Neural cell (in vitro differentiated cells): Measurements from ENCODE around the gene NEDD4L. TPM values are rescaled to one million over a fixed set of nuclear protein-coding genes. Genes with fewer than 3 reads are reported as not detected.
A peak's percentile ranks its signal among the peaks of the same experiment; 100 is the strongest.

Experiments
- H2AFZ ChIP-seq: fragments of 200-600, 300-800 bp; sonication (generic), shearing (Covaris generic); 2 replicates; pipeline ENCODE4 v1.6.0; 2014; ENCODE audit warnings: low read depth, mild to moderate bottlenecking, antibody characterized with exemption, low read length, moderate library complexity
- H3F3A ChIP-seq: fragments of 200-600 bp; shearing (Covaris generic); 2 replicates; pipeline ENCODE4 v1.6.1; 2016; ENCODE audit warnings: mild to moderate bottlenecking, moderate library complexity, mixed read lengths, antibody characterized with exemption, low read length; ENCODE audit not compliant: insufficient read depth, poor library complexity, severe bottlenecking
- H3K27ac ChIP-seq: fragments of 200-600, 300-800 bp; sonication (generic), shearing (Covaris generic); 2 replicates; pipeline ENCODE4 v1.5.1; 2014; ENCODE audit warnings: mild to moderate bottlenecking, low read length, moderate library complexity
- H3K27me3 ChIP-seq: fragments of 300-800, 200-600 bp; sonication (generic), shearing (Covaris generic); 2 replicates; pipeline ENCODE4 v1.6.0; 2014; ENCODE audit warnings: mild to moderate bottlenecking, low read depth, low read length, moderate library complexity; ENCODE audit not compliant: insufficient read depth
- H3K36me3 ChIP-seq: fragments of 300-800, 200-600 bp; sonication (generic), shearing (Covaris generic); 2 replicates; pipeline ENCODE4 v1.5.1; 2014; ENCODE audit warnings: mild to moderate bottlenecking, antibody characterized with exemption, low read length, moderate library complexity; ENCODE audit not compliant: insufficient read depth
- H3K4me2 ChIP-seq: fragments of 300-800, 200-600 bp; sonication (generic), shearing (Covaris generic); 2 replicates; pipeline ENCODE4 v1.6.0; 2014; ENCODE audit warnings: mild to moderate bottlenecking, low read length
- H3K4me3 ChIP-seq: fragments of 300-800, 200-600 bp; sonication (generic), shearing (Covaris generic); 2 replicates; pipeline ENCODE4 v1.5.1; 2014; ENCODE audit warnings: mild to moderate bottlenecking, low read length, moderate library complexity
- H3K79me2 ChIP-seq: fragments of 200-600 bp; shearing (Covaris generic); replicated peaks from 2 replicates; pipeline ENCODE4 v1.6.0; 2014; ENCODE audit warnings: mild to moderate bottlenecking, low read length, moderate library complexity; ENCODE audit not compliant: insufficient read depth
- H3K9ac ChIP-seq: fragments of 300-800, 200-600 bp; sonication (generic), shearing (Covaris generic); 2 replicates; pipeline ENCODE4 v1.6.1; 2016; ENCODE audit warnings: mild to moderate bottlenecking, low read length, mixed read lengths
- H3K9me2 ChIP-seq: fragments of 200-600 bp; shearing (Covaris generic); 2 replicates; pipeline ENCODE4 v1.6.1; 2016; ENCODE audit warnings: mild to moderate bottlenecking, low read length, mixed read lengths; ENCODE audit not compliant: insufficient read depth
- H3K9me3 ChIP-seq: fragments of 200-600, 300-800 bp; sonication (generic), shearing (Covaris generic); 2 replicates; pipeline ENCODE4 v1.6.1; 2016; ENCODE audit warnings: mild to moderate bottlenecking, mixed run types, low read length, moderate library complexity, mixed read lengths
- H4K20me1 ChIP-seq: fragments of 200-600 bp; shearing (Covaris generic); 2 replicates; pipeline ENCODE4 v1.6.1; 2016; ENCODE audit warnings: mild to moderate bottlenecking, mixed run types; ENCODE audit not compliant: insufficient read depth
- EP300 ChIP-seq: fragments of 450-650 bp; conservative IDR thresholded peaks from 2 replicates; pipeline ENCODE4 v1.6.1; 2014; ENCODE audit warnings: antibody characterized with exemption, mild to moderate bottlenecking, moderate library complexity; ENCODE audit not compliant: poor library complexity, severe bottlenecking
- EZH2 ChIP-seq: fragments of 200-600, 300-800 bp; shearing (Covaris generic), sonication (generic); IDR thresholded peaks from 2 replicates; pipeline ENCODE4 v1.6.1; 2014; ENCODE audit warnings: antibody characterized with exemption, low read length, borderline replicate concordance, mild to moderate bottlenecking; ENCODE audit not compliant: insufficient read depth, poor library complexity, severe bottlenecking
- MXI1 ChIP-seq: fragments of 450-650 bp; conservative IDR thresholded peaks from 2 replicates; pipeline ENCODE4 v1.6.1; 2014; ENCODE audit warnings: antibody characterized with exemption, mild to moderate bottlenecking; ENCODE audit not compliant: poor library complexity, severe bottlenecking
- POLR2AphosphoS5 ChIP-seq: IDR thresholded peaks from 2 replicates; pipeline ENCODE4 v1.6.1; 2012
- RAD21 ChIP-seq: fragments of 450-650 bp; conservative IDR thresholded peaks from 2 replicates; pipeline ENCODE4 v1.6.1; 2014; ENCODE audit warnings: antibody characterized with exemption, mild to moderate bottlenecking, moderate library complexity
- SMC3 ChIP-seq: fragments of 450-650 bp; conservative IDR thresholded peaks from 2 replicates; pipeline ENCODE4 v1.6.1; 2014; ENCODE audit warnings: antibody characterized with exemption, mild to moderate bottlenecking, moderate library complexity; ENCODE audit not compliant: poor library complexity
- TAF1 ChIP-seq: IDR thresholded peaks from 2 replicates; pipeline ENCODE4 v1.6.1; 2012; ENCODE audit warnings: low read depth
- polyA plus RNA-seq: library from polyadenylated mRNA; depleted of rRNA; stranded (reverse); fragments of >200 nt; gene quantifications from 2 replicates; pipeline ENCODE4 v1.2.3, GENCODE V29; 2014
- TF ChIP-seq, protein P1 (sequence below): fragments of 450-650 bp; IDR thresholded peaks from 2 replicates; pipeline ENCODE4 v1.5.1; 2014; ENCODE audit warnings: antibody characterized with exemption, mild to moderate bottlenecking, moderate library complexity; ENCODE audit not compliant: poor library complexity, severe bottlenecking
- TF ChIP-seq, protein P2 (sequence below): IDR thresholded peaks from 2 replicates; pipeline ENCODE4 v1.6.1; 2012; ENCODE audit warnings: borderline replicate concordance

NEDD4L gene
- polyA plus RNA-seq, 1 donor from 2014 or later: 97.9 TPM

DNA sequence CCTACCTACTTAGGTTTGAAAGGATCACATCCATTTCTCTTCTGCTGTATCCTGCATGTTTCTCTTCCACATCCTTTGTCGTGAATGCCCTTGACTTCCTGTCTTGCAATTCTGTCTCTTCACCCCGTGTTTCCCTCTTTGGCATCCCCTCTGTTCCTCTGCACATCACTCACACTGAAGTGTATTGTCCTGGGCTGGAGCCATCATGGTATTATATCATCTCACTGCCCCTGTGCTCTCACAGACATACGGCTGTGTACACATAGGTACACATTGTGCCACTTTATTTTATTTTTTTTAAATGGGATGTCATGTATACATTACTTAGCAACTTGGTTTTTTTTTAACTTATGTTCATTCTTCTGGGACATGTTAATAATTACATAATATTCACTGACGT is 293.3 kb downstream of the NEDD4L start:
- no peak overlapping the region for H3K4me3 ChIP-seq
- peak overlapping the region; percentile 91 for H3K27ac ChIP-seq
- peaks cover 3% of the 10 kb centered on the region for H3K36me3 ChIP-seq

DNA sequence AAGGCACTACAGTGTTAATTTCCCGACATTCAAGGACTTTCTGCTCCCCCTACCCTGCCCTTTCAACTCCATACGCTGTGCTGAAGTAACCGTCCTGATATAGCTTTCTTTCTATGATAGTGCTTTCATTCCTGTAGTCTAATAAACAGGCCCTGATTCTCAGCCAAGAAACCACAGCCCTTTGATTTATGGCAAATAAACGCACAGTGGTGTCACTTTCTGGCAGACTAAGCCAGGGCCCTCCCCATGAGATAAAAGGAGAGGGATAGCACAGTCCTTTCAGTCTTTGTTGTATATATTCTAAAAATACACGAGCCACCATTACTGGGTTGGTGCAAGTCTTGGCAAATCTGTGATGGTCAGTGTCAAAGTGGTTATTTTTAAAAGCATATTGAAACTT is 293.7 kb downstream of the NEDD4L start:
- Histone ChIP-seq H3K36me3 (peaks cover 3% of the 10 kb centered on the region), H3F3A (peaks cover 8% of the 10 kb centered on the region), H3K4me3 (no peak overlapping the region), H3K79me2 (no peaks in the 10 kb centered on the region), H2AFZ (no peak overlapping the region), H3K9me2 (no peaks in the 10 kb centered on the region), H4K20me1 (no peaks in the 10 kb centered on the region), H3K27ac (peak overlapping the region; percentile 91), H3K9me3 (no peaks in the 10 kb centered on the region), H3K27me3 (no peaks in the 10 kb centered on the region), H3K4me2 (no peak overlapping the region), H3K9ac (no peak overlapping the region)
- no peak for TF ChIP-seq EP300

More for the DNA sequence above, 293.3 kb downstream of the NEDD4L start:
- no peaks in the 10 kb centered on the region for H3K79me2 ChIP-seq
- H3K9ac ChIP-seq: peak overlapping the region; percentile 5
- H3K27me3 ChIP-seq: no peaks in the 10 kb centered on the region
- no peaks in the 10 kb centered on the region for H3K9me2 ChIP-seq
- no peak for TF ChIP-seq EP300
- no peak for TF ChIP-seq RAD21
- TF ChIP-seq, protein P1, sequence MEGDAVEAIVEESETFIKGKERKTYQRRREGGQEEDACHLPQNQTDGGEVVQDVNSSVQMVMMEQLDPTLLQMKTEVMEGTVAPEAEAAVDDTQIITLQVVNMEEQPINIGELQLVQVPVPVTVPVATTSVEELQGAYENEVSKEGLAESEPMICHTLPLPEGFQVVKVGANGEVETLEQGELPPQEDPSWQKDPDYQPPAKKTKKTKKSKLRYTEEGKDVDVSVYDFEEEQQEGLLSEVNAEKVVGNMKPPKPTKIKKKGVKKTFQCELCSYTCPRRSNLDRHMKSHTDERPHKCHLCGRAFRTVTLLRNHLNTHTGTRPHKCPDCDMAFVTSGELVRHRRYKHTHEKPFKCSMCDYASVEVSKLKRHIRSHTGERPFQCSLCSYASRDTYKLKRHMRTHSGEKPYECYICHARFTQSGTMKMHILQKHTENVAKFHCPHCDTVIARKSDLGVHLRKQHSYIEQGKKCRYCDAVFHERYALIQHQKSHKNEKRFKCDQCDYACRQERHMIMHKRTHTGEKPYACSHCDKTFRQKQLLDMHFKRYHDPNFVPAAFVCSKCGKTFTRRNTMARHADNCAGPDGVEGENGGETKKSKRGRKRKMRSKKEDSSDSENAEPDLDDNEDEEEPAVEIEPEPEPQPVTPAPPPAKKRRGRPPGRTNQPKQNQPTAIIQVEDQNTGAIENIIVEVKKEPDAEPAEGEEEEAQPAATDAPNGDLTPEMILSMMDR: no peak
- no peak for TF ChIP-seq POLR2AphosphoS5
- TF ChIP-seq, protein P2, sequence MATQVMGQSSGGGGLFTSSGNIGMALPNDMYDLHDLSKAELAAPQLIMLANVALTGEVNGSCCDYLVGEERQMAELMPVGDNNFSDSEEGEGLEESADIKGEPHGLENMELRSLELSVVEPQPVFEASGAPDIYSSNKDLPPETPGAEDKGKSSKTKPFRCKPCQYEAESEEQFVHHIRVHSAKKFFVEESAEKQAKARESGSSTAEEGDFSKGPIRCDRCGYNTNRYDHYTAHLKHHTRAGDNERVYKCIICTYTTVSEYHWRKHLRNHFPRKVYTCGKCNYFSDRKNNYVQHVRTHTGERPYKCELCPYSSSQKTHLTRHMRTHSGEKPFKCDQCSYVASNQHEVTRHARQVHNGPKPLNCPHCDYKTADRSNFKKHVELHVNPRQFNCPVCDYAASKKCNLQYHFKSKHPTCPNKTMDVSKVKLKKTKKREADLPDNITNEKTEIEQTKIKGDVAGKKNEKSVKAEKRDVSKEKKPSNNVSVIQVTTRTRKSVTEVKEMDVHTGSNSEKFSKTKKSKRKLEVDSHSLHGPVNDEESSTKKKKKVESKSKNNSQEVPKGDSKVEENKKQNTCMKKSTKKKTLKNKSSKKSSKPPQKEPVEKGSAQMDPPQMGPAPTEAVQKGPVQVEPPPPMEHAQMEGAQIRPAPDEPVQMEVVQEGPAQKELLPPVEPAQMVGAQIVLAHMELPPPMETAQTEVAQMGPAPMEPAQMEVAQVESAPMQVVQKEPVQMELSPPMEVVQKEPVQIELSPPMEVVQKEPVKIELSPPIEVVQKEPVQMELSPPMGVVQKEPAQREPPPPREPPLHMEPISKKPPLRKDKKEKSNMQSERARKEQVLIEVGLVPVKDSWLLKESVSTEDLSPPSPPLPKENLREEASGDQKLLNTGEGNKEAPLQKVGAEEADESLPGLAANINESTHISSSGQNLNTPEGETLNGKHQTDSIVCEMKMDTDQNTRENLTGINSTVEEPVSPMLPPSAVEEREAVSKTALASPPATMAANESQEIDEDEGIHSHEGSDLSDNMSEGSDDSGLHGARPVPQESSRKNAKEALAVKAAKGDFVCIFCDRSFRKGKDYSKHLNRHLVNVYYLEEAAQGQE: no peak
- TF ChIP-seq SMC3: no peak
- TF ChIP-seq EZH2: no peak
- TF ChIP-seq MXI1: no peak
- no peak for TF ChIP-seq TAF1
- H3F3A ChIP-seq: peaks cover 8% of the 10 kb centered on the region
- no peaks in the 10 kb centered on the region for H4K20me1 ChIP-seq
- H3K9me3 ChIP-seq: no peaks in the 10 kb centered on the region
- H2AFZ ChIP-seq: no peak overlapping the region
- no peak overlapping the region for H3K4me2 ChIP-seq

DNA sequence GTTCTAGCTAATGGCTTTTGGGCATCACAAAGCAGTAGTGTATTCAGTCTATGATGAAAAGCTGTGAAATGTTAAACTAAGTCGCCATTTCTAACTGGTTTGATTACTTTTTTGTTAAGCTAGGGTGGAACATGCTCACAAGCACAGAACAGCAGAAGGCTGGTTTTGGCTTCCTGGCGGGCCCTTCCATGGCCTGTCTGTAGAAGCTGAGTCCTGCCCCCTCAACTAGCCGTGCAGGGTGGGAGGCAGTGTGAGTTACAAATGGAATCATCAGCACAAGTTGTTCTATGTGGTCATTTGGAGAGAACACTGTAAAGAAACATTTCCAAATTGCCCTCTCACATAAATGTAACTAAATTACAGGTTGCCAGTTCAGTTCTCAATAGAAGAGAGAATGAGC is 294.1 kb downstream of the NEDD4L start:
- TF ChIP-seq EZH2 (no peak), TAF1 (no peak)
- TF ChIP-seq, protein P2: no peak
- H2AFZ ChIP-seq: no peak overlapping the region
- no peaks in the 10 kb centered on the region for H3K9me2 ChIP-seq
- H3K27ac ChIP-seq: peak overlapping the region; percentile 91
- H4K20me1 ChIP-seq: no peaks in the 10 kb centered on the region
- no peak overlapping the region for H3K4me3 ChIP-seq
- H3K4me2 ChIP-seq: no peak overlapping the region
- peaks cover 8% of the 10 kb centered on the region for H3F3A ChIP-seq
- no peak overlapping the region for H3K9ac ChIP-seq
- no peaks in the 10 kb centered on the region for H3K27me3 ChIP-seq
- H3K79me2 ChIP-seq: no peaks in the 10 kb centered on the region
- no peaks in the 10 kb centered on the region for H3K9me3 ChIP-seq
- peaks cover 3% of the 10 kb centered on the region for H3K36me3 ChIP-seq
